ENCODE data around the gene GLS. TPM values are rescaled to one million over a fixed set of nuclear protein-coding genes. Genes with fewer than 3 reads are reported as not detected.
A peak's percentile ranks its signal among the peaks of the same experiment; 100 is the strongest.
"Not testable (repeated sequence)": the region's sequence is repeated elsewhere in the genome, so short reads cannot be mapped to it uniquely, and the experiment has no call there.

The GLS gene
- total and polyA plus RNA-seq, 5 experiments from 2014 or later: 30.0 to 214 (median 55.9) TPM

GRCh38 chr2:190843890-190844699 is 36.5 kb upstream of the GLS start:
- DNase-seq (no peak), ATAC-seq (no peak)
- Mint-ChIP-seq H3K27ac (no peak overlapping the region), H3K9me3 (no peaks in the 10 kb centered on the region), H3K27me3 (peaks cover 0 to 1% (median 0%) of the 10 kb centered on the region in 5 donors), H3K36me3 (peaks cover 6 to 14% (median 6%) of the 10 kb centered on the region in 3 donors), H3K4me1 (no peaks in the 10 kb centered on the region), H3K4me3 (no peak overlapping the region)
- POLR2A ChIA-PET: no interaction called here

GRCh38 chr2:190844700-190845401 is 35.8 kb upstream of the GLS start:
- H3K4me3 Mint-ChIP-seq: no peak overlapping the region
- H3K27ac Mint-ChIP-seq: no peak overlapping the region
- H3K36me3 Mint-ChIP-seq: peaks cover 6 to 14% (median 6%) of the 10 kb centered on the region in 3 donors
- ATAC-seq (no peak), DNase-seq (no peak)
- no peaks in the 10 kb centered on the region for H3K4me1 Mint-ChIP-seq
- H3K9me3 Mint-ChIP-seq: no peaks in the 10 kb centered on the region
- peaks cover 0 to 1% (median 0%) of the 10 kb centered on the region in 5 donors for H3K27me3 Mint-ChIP-seq
- POLR2A ChIA-PET: no interaction called here

DNA sequence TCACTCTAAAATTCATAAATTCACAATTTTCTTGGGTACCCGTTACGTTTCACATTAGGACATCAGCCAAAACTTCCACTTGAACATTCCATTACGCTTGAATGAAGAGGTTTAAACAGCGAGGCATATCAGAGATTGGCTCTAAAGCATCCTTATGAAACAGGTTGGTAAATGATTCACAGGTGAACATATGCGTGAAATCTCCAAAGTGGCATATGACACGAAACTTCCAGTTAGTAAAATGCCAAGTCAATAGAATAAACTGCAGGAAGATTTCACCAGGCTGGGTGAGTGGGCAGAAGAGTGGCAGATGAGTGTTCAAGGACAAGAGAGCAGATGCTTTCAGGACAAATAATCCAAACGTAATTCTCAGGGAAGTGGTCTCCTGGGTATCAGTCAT is 33.9 kb upstream of the GLS start:
- POLR2A ChIA-PET: no interaction called here

DNA sequence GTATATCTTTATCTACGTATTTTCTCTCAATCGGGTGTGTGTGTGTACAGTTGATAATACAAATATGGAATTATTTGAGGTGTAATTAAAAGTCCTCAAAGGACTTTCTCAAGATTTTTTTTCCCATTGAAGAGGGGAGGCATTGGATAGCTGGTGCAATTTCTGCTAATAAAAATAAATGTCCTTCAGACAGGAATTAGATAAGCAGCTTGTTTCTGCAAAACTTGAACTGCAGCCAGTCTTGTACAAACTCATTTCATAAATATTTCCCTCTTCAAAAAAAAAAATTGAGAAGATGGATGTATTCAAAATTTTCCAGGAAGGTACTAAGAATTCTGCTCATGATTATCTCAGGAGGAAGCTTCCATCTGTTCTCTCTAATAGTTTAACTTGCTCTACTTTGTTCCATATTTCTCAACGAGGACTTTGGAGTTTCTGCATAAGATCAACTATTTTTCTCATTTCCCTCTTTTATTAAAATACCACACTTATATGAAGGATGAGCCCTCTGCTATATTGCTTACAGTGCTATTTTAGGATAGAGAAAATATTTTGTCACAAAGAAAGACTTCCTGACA is 33.0 kb upstream of the GLS start:
- Mint-ChIP-seq H3K36me3 (peaks cover 0 to 3% (median 1%) of the 10 kb centered on the region in 3 donors), H3K27me3 (no peaks in the 10 kb centered on the region), H3K27ac (no peak overlapping the region), H3K4me1 (peaks cover 0 to 2% (median 0%) of the 10 kb centered on the region in 4 donors), H3K4me3 (no peak overlapping the region), H3K9me3 (no peaks in the 10 kb centered on the region)
- no peak for DNase-seq
- ATAC-seq: no peak
- POLR2A ChIA-PET: no interaction called here

More for the DNA sequence above, 33.9 kb upstream of the GLS start:
- no peaks in the 10 kb centered on the region for H3K27me3 Mint-ChIP-seq
- no peak overlapping the region for H3K27ac Mint-ChIP-seq
- no peaks in the 10 kb centered on the region for H3K9me3 Mint-ChIP-seq
- H3K4me1 Mint-ChIP-seq: peaks cover 0 to 2% (median 0%) of the 10 kb centered on the region in 4 donors
- H3K4me3 Mint-ChIP-seq: no peak overlapping the region
- H3K36me3 Mint-ChIP-seq: peaks cover 4 to 8% (median 6%) of the 10 kb centered on the region in 3 donors
- no peak for ATAC-seq
- DNase-seq: no peak

GRCh38 chr2:190849774-190850173 is 30.8 kb upstream of the GLS start:
- peaks cover 0 to 3% (median under 1%) of the 10 kb centered on the region in 3 donors for H3K36me3 Mint-ChIP-seq
- POLR2A ChIA-PET: interaction anchor here (1.0 to 2.6 kb wide), 4 partner anchors 31 to 164 kb away, joined by 3 to 33 read pairs (median 4); partner anchors contain the start of genes GLS and STAT1
- no peak overlapping the region for H3K4me3 Mint-ChIP-seq
- H3K4me1 Mint-ChIP-seq: peaks cover 0 to 4% (median 1%) of the 10 kb centered on the region in 4 donors
- ATAC-seq: no peak
- DNase-seq: no peak
- no peak overlapping the region for H3K27ac Mint-ChIP-seq
- no peaks in the 10 kb centered on the region for H3K9me3 Mint-ChIP-seq
- no peaks in the 10 kb centered on the region for H3K27me3 Mint-ChIP-seq

DNA sequence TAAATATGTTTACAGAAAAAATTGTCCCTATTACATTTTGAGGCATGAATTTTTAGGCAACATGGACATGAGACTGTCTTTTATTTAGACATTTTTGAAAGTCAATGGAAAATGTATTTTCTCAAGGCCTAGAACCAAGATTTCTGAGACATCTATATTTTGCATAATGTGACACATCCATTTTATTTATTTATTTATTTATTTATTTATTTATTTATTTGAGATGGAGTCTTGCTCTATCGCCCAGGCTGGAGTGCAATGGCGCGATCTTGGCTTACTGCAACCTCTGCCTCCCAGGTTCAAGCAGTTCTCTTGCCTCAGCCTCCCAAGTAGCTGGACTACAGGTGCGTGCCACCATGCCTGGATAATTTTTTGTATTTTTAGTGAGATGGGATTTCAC is 27.6 kb upstream of the GLS start:
- POLR2A ChIA-PET, DNase-seq, H3K4me3 Mint-ChIP-seq, ATAC-seq, H3K27me3 Mint-ChIP-seq, H3K4me1 Mint-ChIP-seq, H3K36me3 Mint-ChIP-seq, H3K9me3 Mint-ChIP-seq, H3K27ac Mint-ChIP-seq: not testable (repeated sequence)

DNA sequence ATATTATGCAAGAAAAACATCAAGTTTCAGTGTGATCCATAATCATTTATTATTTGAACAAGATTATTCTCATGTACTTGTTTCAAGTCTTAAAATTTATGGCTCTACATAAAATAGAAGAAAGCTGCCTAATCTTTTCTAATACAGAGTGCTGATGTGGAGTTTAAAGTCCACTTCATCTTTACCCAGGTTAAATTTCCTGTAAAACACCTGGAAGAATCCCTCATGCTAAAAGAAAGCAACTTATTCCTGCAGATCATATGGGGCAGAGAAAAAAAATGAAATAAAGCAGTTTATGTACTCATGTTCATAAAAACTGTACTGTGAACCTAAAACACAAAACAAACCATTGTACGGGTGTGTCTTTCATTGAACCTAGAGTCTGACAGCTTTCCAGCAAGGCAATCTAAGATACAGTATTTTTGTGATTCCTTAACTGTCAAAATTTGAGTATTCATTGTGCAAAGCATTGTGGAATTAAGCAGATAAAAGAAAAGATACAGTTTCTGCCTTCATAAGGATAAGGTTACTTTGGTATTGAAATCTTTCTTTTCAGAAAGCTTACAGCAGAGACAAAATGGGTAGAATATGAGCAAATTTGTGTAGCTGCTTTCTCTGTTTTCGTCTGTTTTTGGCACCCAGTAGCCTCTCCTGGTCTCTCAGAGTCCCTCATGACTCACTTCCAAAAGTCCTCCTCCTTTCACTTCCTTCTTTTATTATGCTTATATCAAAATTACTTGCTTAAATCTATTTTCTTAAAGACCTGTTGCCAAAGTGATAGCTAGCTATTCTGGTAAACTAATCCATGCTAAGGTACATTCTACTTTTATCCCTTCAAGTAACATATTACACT is 26.9 kb upstream of the GLS start:
- Mint-ChIP-seq H3K36me3 (peaks cover 0 to 2% (median 0%) of the 10 kb centered on the region in 3 donors), H3K4me3 (no peak overlapping the region), H3K9me3 (no peaks in the 10 kb centered on the region), H3K27ac (peak overlapping the region in 1 of 10 donors; percentile 18), H3K4me1 (peaks cover 0 to 4% (median 1%) of the 10 kb centered on the region in 4 donors), H3K27me3 (no peaks in the 10 kb centered on the region)
- DNase-seq (no peak), ATAC-seq (no peak)
- POLR2A ChIA-PET: interaction anchor here (0.6 to 1.0 kb wide), 2 partner anchors 28 to 139 kb away, joined by 3 read pairs; no protein-coding TSS in a partner anchor

DNA sequence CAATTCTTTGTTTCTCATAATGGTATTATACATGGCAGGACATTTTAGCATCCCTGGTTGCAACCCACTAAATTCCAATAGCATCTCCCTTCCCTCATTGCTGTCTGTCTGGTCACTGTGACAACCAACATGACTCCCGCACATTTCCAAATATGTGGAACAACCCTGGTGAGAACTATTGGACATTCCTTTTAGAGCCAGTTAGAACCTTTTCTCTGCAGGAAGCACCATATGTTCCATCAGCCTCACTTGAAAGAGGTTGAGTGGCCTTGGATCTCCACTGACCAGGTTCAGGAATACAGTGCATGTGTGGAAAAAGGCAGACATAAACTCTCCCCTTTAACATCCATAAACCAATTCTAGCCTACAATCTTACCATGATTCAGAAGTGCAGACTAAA is 25.9 kb upstream of the GLS start:
- no peak for ATAC-seq
- Mint-ChIP-seq H3K27me3 (no peaks in the 10 kb centered on the region), H3K27ac (no peak overlapping the region), H3K36me3 (peaks cover 0 to 2% (median 0%) of the 10 kb centered on the region in 3 donors), H3K4me1 (peaks cover 0 to 4% (median 1%) of the 10 kb centered on the region in 4 donors), H3K4me3 (no peak overlapping the region), H3K9me3 (no peaks in the 10 kb centered on the region)
- POLR2A ChIA-PET: no interaction called here
- DNase-seq: no peak

- ATAC-seq (no peak), DNase-seq (no peak)
- POLR2A ChIA-PET: no interaction called here
- peaks cover 0 to 2% (median 0%) of the 10 kb centered on the region in 3 donors for H3K36me3 Mint-ChIP-seq
- no peaks in the 10 kb centered on the region for H3K27me3 Mint-ChIP-seq
- no peak overlapping the region for H3K27ac Mint-ChIP-seq
- H3K4me1 Mint-ChIP-seq: peaks cover 0 to 4% (median 1%) of the 10 kb centered on the region in 4 donors
- H3K4me3 Mint-ChIP-seq: no peak overlapping the region
- no peaks in the 10 kb centered on the region for H3K9me3 Mint-ChIP-seq
Measured at GRCh38 chr2:190855245-190855644, 25.4 kb upstream of the GLS start.

GRCh38 chr2:190856985-190857384 is 23.6 kb upstream of the GLS start:
- no peak for ATAC-seq
- Mint-ChIP-seq H3K27ac (no peak overlapping the region), H3K27me3 (no peaks in the 10 kb centered on the region), H3K4me3 (no peak overlapping the region), H3K9me3 (no peaks in the 10 kb centered on the region), H3K4me1 (peaks cover 0 to 4% (median 0%) of the 10 kb centered on the region in 4 donors), H3K36me3 (peaks cover 1 to 4% (median 3%) of the 10 kb centered on the region in 3 donors)
- DNase-seq: no peak
- POLR2A ChIA-PET: no interaction called here

DNA sequence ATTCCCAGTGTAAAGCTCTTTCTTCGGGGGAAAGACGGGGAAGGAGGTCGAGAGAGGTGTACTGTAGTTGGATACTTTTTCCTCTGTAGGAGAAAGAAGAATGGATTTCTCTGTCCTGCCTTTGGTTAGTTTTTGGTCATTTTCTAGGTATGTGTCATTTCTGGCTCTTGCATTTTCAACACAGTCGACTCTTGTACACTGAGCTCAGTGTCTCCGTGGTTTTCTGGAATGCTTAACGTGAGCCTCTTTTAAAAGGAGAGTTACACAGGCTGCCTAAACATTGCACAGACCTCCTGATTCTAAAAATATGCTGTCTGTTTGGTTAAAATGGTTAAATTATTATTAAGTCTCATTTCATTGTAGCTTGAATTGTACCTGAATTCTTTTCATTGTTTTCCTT is 21.8 kb upstream of the GLS start:
- Mint-ChIP-seq H3K27me3 (no peaks in the 10 kb centered on the region), H3K27ac (no peak overlapping the region), H3K4me3 (no peak overlapping the region), H3K36me3 (peaks cover 3 to 8% (median 7%) of the 10 kb centered on the region in 3 donors), H3K4me1 (peaks cover 6 to 18% (median 15%) of the 10 kb centered on the region in 4 donors), H3K9me3 (no peaks in the 10 kb centered on the region)
- POLR2A ChIA-PET: no interaction called here
- ATAC-seq: no peak
- no peak for DNase-seq

Measured in naive thymus-derived CD8-positive, alpha-beta T cell (primary cell).